Measurements from ENCODE around the gene PPT1.

DNA sequence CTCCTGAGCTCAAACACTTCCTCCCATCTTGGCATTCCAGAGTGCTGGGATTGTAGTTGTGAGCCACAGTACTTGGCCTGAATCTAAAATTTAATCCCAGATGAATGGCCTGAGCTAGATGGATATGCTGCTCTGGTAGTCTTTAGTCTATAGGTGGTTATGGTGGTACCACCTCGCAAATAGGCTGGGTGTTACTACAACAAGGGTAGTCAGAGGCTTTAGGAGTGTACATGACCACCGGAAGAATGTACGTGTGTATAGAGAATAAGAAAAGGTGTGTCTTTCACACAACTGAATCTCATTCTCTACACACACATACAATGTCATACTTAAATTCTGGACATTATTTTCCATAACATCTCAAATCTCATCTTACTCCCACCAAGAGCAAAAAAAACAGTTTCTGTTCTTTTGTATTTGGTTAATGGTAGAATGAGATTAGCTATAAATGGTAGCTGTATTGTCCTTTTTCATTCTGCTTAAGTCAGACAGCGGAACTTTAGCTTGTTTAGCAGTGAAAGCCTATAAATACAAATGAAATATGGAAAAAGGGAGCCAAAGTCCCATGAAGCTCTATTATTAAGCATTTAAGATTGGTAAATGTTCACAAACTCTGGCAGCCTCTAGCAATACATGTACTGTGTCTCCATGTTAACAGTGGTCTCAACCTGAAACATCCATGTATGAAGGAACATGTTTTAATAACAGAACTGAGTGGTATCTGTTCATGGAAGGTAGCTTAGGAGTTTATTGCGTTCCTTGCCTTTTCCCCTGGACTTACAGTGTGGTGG lies 40.3 kb downstream of the PPT1 start:
- TF ChIP-seq, protein P1, sequence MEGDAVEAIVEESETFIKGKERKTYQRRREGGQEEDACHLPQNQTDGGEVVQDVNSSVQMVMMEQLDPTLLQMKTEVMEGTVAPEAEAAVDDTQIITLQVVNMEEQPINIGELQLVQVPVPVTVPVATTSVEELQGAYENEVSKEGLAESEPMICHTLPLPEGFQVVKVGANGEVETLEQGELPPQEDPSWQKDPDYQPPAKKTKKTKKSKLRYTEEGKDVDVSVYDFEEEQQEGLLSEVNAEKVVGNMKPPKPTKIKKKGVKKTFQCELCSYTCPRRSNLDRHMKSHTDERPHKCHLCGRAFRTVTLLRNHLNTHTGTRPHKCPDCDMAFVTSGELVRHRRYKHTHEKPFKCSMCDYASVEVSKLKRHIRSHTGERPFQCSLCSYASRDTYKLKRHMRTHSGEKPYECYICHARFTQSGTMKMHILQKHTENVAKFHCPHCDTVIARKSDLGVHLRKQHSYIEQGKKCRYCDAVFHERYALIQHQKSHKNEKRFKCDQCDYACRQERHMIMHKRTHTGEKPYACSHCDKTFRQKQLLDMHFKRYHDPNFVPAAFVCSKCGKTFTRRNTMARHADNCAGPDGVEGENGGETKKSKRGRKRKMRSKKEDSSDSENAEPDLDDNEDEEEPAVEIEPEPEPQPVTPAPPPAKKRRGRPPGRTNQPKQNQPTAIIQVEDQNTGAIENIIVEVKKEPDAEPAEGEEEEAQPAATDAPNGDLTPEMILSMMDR (IDR thresholded peaks at IDR 0.05; ENCODE audit: poor library complexity, severe bottlenecking), result no peak
- no peak for TF ChIP-seq RAD21 (conservative IDR thresholded peaks at IDR 0.05)
- TF ChIP-seq POLR2AphosphoS5 (IDR thresholded peaks at IDR 0.05), result no peak
- no peak for TF ChIP-seq EZH2 (IDR thresholded peaks at IDR 0.05; ENCODE audit: borderline replicate concordance, insufficient read depth, low read length, poor library complexity, severe bottlenecking)
- no peak for TF ChIP-seq TAF1 (IDR thresholded peaks at IDR 0.05; ENCODE audit: low read depth)
- TF ChIP-seq, protein P2, sequence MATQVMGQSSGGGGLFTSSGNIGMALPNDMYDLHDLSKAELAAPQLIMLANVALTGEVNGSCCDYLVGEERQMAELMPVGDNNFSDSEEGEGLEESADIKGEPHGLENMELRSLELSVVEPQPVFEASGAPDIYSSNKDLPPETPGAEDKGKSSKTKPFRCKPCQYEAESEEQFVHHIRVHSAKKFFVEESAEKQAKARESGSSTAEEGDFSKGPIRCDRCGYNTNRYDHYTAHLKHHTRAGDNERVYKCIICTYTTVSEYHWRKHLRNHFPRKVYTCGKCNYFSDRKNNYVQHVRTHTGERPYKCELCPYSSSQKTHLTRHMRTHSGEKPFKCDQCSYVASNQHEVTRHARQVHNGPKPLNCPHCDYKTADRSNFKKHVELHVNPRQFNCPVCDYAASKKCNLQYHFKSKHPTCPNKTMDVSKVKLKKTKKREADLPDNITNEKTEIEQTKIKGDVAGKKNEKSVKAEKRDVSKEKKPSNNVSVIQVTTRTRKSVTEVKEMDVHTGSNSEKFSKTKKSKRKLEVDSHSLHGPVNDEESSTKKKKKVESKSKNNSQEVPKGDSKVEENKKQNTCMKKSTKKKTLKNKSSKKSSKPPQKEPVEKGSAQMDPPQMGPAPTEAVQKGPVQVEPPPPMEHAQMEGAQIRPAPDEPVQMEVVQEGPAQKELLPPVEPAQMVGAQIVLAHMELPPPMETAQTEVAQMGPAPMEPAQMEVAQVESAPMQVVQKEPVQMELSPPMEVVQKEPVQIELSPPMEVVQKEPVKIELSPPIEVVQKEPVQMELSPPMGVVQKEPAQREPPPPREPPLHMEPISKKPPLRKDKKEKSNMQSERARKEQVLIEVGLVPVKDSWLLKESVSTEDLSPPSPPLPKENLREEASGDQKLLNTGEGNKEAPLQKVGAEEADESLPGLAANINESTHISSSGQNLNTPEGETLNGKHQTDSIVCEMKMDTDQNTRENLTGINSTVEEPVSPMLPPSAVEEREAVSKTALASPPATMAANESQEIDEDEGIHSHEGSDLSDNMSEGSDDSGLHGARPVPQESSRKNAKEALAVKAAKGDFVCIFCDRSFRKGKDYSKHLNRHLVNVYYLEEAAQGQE (IDR thresholded peaks at IDR 0.05; ENCODE audit: borderline replicate concordance), result no peak
- no peak for TF ChIP-seq SMC3 (conservative IDR thresholded peaks at IDR 0.05; ENCODE audit: poor library complexity)
- TF ChIP-seq EP300 (conservative IDR thresholded peaks at IDR 0.05; ENCODE audit: poor library complexity, severe bottlenecking), result no peak
- TF ChIP-seq MXI1 (conservative IDR thresholded peaks at IDR 0.05; ENCODE audit: poor library complexity, severe bottlenecking), result no peak
